ENCODE results near the gene SERPINA1.

- TF ChIP-seq ZNF384 (IDR thresholded peaks at IDR 0.05) (no peak), SP1 (IDR thresholded peaks at IDR 0.05) (no peak), TARDBP (IDR thresholded peaks at IDR 0.05) (no peak), CTBP1 (IDR thresholded peaks at IDR 0.05; ENCODE audit: borderline replicate concordance) (no peak), FOXM1 (IDR thresholded peaks at IDR 0.05; ENCODE audit: borderline replicate concordance) (no peak), PKNOX1 (IDR thresholded peaks at IDR 0.05) (no peak)
Observed at GRCh38 chr14:94344389-94344788, 44.0 kb downstream of the SERPINA1 start.

Measured in HEK293T (cell line).